CD4-positive, alpha-beta T cell treated with Interferon alpha-2 for 1 hour (primary cell): ENCODE measurements around the gene BNIP3.

ENCODE experiments used
- DNase-seq, 2 donors: peaks; one replicate each; pipeline ENCODE4 v3.0.0-alpha.2; 2020 to 2022

BNIP3 gene

DNA sequence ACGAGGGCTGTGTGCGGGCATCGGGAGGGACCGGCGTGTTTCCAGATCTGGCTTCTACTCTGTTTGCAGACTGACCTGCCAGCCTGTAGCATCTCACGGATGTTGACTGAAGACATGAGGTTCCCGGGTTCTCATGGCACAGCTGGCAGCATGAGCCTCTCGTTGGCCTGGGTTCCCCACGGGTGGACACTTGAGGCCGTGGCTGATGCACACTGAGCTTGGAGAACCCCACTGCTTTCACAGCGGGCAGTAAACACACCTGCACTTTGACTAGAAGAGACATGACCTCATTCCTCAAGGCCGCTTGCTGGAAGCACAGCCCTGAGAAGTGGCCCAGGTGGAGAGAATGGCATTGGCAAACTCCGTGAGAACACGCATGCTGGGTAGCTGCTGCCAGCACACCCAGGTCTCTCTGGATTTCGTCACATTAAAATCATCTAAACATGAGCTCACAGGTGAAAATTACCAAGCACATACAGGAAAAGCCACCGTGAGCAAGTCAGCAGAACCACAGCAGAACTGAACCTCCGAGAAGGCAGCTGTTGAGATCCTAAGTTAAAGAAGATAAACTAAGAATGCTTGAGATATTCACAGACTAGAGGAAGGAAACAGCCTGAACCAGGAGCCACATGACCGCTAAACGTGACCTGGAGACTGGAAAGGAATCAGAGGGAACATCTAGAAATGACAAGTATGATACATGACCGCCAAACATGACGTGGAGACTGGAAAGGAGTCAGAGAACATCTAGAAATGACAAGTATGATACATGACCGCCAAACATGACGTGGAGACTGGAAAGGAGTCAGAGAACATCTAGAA, 32.5 kb downstream of the BNIP3 start:
- no peak for DNase-seq

DNA sequence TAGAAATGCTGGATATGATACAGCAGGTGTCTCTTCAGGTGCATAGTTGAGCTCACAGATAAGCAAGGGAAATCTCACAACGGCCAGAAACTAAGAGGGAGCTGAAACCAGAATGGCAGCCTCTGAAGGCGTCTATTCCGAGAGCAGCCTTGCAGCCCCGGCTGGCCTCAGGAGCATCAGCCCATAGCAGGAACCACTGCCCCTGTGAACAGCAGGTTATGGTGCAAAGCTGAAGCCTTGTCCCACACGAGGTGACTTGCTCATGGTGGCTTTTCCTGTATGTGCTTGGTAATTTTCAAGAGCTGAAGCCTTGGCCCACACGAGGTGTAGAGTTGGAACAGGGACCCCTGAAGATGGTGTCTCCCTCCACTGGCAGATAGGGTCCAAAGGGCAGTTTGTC, 33.2 kb downstream of the BNIP3 start:
- no peak for DNase-seq

DNA sequence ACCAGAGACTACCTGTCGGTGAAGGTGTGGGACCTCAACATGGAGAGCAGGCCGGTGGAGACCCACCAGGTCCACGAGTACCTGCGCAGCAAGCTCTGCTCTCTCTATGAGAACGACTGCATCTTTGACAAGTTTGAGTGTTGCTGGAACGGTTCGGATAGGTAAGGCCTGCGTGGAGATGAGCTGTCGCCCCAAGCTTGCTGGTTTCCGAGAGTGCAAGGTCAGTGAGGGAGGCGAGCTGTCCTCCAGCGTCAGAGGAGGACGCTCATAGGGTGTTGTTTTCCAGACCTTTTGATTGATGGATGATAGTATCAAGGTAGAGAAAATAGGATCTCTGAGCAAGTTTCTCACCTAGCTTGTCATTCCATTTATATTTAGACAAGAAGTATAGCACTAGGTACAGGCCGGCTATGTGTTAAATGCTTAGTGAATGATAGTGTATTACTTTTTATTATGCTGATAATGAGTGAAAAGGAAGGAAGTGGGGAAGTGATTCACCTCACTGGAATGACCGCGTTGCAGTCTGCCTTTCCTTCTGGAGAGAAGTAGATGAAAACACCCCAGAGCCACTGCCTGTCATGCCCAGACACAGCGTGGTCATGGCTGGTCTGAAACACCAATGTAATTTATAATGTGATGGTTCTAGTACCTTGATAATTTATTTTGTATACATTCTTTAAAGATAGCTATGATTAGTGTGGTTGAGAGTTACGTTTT, 33.9 kb downstream of the BNIP3 start:
- DNase-seq, result no peak

DNA sequence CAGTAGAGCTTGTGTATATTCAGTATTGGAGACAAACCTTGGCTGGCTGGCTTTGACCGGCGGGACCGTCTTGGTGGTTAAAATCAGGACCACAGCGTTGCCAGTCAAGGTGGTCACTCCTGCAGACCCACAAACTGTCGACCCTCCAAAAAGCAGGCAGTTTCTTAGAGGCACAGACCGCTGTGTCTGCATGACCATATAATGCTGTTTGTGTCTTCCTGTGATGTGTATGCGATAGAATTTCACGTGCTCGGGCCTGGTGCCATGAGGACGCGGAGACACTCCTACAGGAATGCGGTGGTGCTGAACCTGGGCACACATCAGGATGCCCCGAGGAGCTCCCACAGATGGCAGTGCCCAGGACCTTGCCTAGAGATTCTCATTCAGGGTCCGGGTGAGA, 34.8 kb downstream of the BNIP3 start:
- DNase-seq, result no peak

DNA sequence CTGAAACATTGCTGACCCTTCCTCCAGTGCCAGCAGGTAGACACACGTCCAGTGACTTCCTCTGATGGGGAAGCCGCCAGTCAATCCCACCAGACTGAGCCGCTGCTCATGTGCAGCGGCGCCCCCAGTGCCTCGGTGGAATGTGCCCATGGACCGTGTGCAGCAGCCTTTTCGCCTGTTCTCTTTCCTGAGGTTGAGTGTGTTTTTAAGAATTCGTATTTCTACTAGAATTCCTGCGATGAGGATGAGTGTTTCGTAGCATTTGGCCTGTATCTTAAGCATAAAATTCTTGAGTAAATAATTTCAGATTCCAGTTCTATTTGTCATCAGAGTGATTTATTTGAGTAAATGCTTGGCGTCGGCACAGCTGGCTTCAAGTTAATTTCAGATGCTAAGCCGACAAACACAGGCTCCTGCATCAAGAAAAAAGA, 35.4 kb downstream of the BNIP3 start:
- no peak for DNase-seq

DNA sequence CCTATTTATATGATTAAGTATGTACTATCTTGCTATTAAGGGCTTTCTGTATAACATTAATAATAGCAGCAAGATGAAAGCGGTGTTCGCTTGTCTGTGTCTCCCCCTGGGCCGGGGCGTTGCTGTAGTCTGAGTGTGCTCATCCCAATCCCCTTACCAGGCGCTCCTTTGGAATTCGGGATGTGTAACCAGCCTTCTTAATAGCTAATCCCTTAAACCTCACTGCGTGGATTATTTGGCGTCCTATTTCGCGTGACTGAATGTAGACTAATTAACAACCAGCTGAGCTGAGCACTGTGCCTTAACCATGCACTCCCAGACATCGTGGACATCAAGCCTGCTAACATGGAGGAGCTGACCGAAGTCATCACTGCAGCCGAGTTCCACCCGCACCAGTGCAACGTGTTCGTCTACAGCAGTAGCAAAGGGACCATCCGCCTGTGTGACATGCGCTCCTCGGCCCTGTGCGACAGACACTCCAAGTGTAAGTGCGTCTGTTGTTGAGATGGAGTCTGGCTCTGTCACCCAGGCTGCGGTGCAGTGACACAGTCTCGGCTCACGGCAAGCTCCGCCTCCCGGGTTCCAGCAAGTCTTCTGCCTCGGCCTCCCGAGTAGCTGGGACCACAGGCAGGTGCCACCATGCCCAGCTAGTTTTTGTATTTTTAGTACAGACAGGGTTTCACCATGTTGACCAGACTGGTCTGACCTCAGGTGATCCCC, 36.6 kb downstream of the BNIP3 start:
- no peak for DNase-seq

DNA sequence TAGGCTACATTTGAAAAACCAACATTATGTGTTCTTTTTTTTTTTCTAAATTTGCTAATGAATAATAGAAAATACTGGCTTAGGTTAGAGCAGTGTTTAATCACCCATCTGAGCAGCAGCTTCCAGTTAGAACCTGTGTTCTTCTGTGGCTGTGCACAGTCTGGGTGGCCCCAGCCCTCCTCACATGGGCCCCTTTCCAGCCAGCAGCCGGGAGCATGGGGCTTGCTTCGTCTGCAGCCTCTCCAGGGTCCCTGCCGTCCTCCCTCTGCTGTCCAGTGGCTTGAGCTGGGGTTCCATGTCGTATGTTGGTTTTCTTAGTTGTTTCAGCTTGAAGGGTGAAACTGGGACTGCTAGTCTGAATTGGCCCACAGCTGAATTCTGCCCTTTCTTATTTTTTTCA, 37.3 kb downstream of the BNIP3 start:
- no peak for DNase-seq

DNA sequence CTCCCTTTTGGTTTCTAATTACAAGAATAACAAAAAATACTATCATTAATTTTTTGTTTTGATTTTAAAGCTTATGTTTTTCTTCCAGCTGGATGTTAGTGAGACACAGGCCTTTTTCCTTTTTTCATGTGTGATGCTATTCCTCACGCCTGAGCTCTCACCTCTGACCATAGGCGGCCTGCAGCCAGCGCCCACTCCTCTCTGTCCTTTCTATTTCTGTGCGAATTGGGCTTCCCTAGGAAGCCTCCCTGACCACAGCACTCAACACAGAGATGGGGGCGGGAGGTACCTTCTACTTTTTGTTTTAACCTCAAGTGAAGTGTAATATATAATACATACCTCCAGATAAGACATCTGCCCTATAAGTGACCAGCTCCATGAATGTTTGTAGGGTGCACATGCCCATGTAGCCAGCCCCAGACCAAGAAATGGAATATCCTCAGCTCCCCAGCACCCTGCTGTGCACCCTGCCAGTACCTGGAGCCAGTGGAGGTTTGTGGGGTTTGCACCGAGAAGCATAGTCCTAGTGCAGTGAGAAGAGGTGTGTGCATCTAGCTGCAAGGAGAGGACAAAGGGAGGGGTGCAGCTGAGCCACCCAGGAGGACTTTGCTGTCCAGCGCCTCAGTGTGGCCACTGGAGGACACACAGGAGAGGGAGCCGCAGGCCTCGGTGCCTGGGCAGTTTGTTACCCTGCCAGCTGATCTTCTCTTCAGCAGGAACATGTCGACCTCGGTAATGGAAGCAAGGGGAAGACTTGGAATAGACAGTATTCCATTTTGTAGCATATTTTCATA, 38.5 kb downstream of the BNIP3 start:
- peak in 1 of 2 donors; percentile 22 for DNase-seq

DNA sequence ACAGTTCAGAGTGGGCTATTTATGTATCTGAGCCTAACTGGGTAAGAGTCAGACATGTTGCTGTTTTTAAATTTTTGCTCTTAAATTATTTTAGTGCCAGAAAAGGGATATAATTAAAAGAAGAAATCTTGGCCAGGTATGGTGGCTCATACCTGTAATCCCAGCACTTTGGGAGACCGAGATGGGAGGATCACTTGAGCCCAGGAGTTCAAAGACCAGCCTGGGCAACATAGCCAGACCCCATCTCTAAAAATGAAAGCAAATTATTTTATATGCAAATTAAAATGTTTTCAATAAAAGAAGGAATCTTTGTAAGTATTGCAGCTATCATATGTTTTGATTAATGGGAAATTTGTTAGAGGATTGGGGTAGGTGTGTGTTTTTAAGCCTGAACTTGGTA, 39.3 kb downstream of the BNIP3 start:
- DNase-seq, result no peak

DNA sequence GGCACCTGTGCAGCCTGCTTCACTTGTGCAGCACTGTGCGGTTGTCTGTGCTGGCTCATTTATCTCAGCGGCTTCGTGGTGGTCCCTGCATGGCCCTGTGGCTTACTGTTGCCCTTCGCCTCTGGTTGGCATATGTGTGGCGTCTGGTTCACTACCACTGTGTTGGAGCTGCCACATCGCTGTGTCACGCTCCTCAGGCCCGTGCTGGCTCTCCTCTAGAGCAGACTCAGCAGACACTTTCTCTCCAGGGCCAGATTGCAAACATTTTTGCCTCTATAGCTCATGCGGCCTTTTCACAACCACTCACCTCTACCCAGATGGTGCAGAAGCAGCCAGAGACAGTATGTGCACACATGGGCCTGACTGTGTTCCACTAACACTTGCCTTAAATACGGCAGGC, 43.0 kb downstream of the BNIP3 start:
- no peak for DNase-seq

DNA sequence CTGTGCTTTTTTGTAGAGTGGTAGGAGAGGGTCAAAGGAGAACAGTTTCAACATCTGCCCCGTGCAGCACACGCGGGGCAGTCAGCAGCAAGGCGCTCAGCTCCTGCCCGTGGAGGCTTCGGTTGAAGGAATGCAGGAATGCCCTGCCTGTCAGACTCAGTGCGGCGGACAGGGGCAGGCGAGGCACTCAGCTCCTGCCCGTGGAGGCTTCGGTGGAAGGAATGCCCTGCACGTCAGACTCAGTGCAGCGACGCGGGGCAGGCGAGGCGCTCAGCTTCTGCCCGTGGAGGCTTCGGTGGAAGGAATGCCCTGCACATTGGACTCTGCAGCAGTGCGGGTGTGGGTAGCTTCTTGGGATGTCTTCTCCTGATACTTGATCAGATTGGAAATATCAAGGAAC, 43.9 kb downstream of the BNIP3 start:
- no peak for DNase-seq

DNA sequence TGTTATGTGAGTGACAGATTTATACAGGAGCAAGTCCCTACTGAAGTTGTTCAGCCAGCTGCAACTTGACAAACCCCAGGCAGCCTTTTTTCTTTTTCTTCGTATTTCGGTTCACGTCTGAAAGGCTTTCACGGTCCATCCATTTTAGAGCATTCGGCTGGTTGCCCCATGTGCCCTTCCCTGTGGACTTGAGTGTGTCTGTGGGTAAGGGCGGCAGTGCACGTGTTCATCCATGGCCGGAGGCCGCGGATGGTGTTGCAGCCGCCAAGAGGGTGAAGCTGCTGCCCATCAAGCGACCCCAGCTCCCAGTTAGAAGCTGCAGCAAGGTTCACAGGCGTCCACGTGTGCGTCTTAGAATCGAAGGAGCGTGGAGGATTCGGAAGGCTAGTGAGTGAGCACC, 45.0 kb downstream of the BNIP3 start:
- DNase-seq, result no peak

DNA sequence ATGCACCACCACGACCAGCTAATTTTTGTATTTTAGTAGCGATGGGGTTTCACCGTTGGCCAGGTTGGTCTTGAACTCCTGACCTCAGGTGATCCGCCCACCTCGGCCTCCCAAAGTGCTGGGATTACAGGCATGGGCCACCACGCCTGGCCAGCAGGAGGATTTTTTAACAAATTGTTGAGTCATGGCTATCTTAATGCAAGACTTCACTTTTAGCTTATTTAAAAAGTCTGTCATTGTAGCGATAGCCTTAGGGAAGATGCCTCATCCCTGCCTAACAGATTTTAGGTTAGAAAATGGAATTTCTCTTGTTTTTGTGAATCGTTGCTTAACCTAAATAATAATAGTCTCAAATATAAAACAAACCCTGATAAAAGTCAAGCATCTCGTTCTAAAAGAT, 45.4 kb downstream of the BNIP3 start:
- no peak for DNase-seq

DNA sequence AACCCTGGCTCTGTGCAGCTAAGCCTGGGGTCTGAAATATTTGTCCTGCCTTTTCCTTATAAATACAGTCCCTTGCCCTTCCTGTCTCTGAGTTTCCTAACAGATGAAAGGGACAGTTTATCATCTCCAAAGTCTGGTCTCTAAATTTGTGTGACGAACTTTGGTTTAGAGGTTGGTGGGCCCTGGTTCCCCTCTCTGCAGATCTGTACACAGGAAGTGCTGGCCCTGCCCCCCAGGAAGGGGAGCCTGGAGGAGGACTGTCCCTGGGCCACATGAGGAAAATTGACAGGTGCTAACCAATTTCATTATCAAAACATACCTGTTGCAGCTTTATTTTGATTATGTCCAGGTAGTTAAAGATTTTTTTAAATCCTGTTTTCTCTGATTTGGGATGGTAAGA, 46.5 kb downstream of the BNIP3 start:
- DNase-seq, result no peak

DNA sequence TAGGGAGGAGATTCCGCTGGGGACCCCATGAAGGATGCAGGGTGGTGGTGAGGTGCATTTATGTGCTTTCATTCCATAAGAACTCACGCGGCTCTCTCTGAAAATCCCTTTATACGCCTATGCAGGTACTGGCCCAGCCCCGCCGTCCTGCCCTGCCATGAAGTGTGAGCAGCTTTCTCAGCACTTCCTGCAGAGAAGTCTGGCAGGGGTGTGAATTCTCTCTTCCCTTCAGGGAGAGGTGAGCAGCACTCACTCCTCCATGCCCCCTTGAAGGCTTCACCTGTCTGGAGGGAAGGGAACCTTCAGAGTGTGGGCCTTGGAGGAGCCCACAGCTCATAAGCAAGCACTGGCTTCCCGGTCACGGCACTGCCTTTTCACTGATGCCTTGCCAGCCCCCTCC, 47.0 kb downstream of the BNIP3 start:
- no peak for DNase-seq

DNA sequence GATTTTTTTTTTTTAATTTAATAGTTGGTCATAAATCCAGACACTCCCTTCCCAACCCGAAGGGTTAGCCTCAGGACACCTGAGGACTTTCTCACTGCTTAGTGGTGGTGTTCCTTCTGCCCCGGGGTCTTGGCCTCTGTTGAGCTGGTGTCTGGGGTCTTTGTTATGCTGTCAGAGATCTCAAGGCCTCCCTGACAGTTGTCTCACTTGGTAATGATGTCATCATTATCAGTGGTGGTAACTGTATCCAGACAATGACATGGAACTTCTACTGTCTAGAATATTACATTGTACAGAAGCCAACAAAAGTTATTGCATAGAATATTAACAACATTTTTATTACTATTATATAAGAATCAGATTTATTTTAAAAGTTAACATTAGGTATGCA, 48.0 kb downstream of the BNIP3 start:
- no peak for DNase-seq

DNA sequence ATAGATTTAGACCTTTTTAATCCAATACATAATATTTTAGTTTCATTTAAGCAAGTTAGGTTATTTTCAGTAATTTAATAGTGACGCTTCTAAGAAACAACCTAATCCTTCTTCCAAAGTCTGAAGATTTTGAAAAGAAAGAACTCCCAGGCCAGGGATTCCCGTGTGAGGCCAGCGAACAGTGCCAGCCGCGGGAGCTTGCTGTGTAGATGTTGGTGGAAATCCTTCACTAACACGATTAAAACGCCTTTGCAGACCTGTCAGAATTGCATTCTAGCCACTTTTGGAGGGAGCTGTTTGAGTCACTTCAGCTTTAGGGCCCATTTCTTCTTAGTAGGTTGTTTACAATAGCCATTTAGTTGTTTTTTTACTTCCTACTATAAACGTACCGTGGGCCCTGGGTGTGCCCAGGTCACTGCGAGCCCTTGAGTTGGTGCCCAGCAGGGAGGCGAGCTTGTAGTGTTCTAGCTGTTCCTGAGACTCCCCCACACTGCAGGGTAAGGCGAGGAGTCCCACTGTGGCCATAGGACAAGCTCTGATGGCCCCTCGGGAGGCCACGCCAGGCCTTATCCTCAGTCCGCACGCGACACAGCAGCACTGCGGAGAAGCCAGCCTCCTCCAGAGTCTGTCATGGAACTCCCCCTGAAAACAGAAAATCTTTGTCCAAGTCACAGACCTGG, 48.6 kb downstream of the BNIP3 start:
- DNase-seq, result no peak

DNA sequence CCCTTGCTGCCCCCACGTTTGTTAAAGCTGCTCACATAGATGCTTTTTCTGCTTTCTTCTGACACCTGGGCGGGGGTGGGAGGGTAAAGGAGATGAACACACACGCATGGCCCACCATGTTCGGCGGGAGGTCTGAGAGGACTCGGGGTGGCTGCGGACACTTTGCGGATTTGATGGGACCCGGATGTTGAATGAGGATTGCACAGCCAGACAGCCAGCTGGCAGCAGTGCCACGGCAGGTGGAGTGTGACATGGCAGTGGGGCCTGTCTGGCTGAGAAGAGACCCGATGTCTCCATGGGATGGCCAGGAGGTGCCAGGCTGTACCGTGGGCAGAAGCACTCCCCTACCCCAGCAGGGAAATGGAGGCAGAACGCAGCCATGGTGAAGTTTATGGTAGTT, 49.7 kb downstream of the BNIP3 start:
- no peak for DNase-seq

DNA sequence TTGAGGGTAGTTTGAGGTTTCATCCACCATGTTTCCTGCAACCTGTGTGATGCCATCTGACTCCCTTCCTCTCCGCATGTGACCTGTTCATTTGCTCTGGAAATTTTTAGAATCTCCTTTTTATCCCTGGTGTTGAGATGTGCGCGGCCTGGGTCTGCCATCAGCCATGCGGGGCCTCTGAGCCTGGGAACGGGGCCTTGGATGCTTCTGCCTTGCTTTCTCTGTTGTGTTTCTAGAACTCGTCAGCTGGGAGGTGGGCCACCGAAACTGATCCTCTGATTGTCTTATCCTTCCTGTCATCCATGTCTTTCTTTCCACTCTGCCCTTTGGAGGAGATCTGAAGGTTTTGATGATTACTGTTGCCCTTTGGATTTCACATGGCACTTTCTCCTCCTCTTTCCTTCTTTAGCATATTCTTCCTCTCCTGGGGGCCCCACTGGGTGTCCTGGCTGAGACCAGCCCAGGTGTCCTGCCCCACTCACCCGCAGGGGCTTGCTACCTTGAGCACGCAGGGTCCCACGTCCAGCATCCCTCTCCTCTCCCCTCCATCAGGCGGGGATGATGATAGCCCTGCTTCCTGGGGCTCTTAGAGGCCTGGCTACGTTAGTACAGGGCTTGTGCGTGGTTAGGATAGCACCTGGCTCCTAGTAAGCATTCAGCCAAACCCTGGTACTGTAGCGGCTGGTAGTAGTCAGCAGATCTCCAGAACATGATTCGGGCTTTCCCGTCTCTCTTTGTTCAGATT, 51.0 kb downstream of the BNIP3 start:
- DNase-seq, result no peak

DNA sequence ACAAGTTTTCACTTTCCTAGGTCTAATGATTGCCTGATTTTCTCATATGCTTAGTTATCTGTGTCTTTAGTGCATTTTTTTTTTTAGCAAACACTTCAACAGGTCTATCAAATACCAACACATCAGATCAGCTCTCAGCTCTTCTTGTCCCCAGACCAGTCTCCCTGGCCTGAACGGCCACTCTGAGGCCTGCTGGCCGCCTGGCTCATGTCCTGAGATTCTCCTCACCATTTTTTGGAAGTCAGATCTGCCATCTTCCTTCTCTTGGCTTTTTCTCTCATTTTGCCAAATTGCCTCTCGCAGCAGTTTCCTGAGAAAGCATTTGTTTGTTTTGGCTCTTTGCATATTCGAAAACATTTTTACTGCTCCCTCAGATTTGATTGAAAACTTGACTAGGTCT, 51.6 kb downstream of the BNIP3 start:
- DNase-seq, result no peak

DNA sequence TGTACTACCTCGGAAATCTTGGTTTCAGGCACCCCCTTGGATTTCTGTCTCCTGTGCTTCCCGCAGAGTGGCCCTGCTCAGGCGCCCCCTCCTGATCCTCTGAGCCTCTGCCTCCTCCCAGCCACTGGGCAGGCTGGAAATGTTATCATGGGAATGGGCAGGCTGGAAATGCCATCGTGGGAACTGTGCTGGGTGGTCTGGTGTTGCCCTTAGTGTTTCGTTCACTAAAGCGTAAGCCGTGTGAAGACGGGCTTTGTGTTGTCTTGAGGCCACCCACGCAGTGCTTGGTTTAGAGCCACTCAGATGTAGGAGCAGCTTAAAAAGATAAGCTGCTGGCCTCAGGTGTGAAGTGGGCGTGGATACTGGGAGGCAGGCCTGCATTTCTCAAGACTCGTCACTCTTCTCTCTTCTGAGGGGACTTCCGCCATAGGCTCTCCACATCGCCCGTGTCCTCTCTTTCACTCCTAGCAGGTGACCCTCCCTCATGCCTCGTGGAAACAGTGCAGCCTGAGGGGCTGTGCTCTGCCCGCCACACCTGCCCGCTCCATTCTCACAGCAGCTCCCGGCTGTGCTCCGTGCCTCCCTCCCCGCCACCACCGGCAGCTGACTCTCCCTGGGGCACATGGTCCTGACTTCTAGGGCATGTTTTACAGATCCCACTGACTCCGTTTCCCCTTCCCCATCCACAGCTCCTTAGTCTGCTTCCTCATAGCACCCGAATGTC, 52.4 kb downstream of the BNIP3 start:
- no peak for DNase-seq
